Trophoblast cell (in vitro differentiated cells and primary cell): Measurements from ENCODE around the gene ARMC2.

Experiments
- DNase-seq, 2 donors: peaks; one replicate each; pipeline ENCODE4 v3.0.0-alpha.2; 2016
- H2AFZ ChIP-seq: 2 replicates; pipeline ENCODE4 v1.6.1; 2013; ENCODE audit warnings: low read length, moderate library complexity, mild to moderate bottlenecking; ENCODE audit not compliant: insufficient read depth, poor library complexity
- H2AK5ac ChIP-seq: 2 replicates; pipeline ENCODE4 v1.6.1; 2013; ENCODE audit warnings: mild to moderate bottlenecking, low read length
- H2BK120ac ChIP-seq: 2 replicates; pipeline ENCODE4 v1.6.1; 2013; ENCODE audit warnings: low read length, mild to moderate bottlenecking, moderate library complexity; ENCODE audit not compliant: insufficient read depth, poor library complexity
- H2BK12ac ChIP-seq: 2 replicates; pipeline ENCODE4 v1.6.1; 2013; ENCODE audit warnings: mild to moderate bottlenecking, low read length, moderate library complexity
- H2BK5ac ChIP-seq: 2 replicates; pipeline ENCODE4 v1.6.1; 2013; ENCODE audit warnings: low read length, low read depth, moderate library complexity, mild to moderate bottlenecking; ENCODE audit not compliant: poor library complexity
- H3K14ac ChIP-seq: 2 replicates; pipeline ENCODE4 v1.6.1; 2013; ENCODE audit warnings: mild to moderate bottlenecking, low read length
- H3K18ac ChIP-seq: 2 replicates; pipeline ENCODE4 v1.6.1; 2013; ENCODE audit warnings: mild to moderate bottlenecking, low read length
- H3K23ac ChIP-seq: 2 replicates; pipeline ENCODE4 v1.6.1; 2013; ENCODE audit warnings: low read length
- H3K27ac ChIP-seq: 2 replicates; pipeline ENCODE4 v1.5.1; 2013; ENCODE audit warnings: low read depth, mild to moderate bottlenecking, inconsistent platforms, low read length, moderate library complexity
- H3K27me3 ChIP-seq: 2 replicates; pipeline ENCODE4 v1.6.1; 2013; ENCODE audit warnings: inconsistent platforms, mild to moderate bottlenecking, low read length, moderate library complexity; ENCODE audit not compliant: insufficient read depth
- H3K36me3 ChIP-seq, 2 experiments: 1 replicate in 1 of 2; 2 replicates in 1 of 2; pipeline ENCODE4 v1.6.1; 2013; ENCODE audit warnings: low read length in 2 of 2, mild to moderate bottlenecking in 2 of 2, moderate library complexity in 1 of 2; ENCODE audit not compliant: insufficient read depth in 2 of 2, control insufficient read depth in 1 of 2
- H3K4ac ChIP-seq: 2 replicates; pipeline ENCODE4 v1.6.1; 2013; ENCODE audit warnings: low read depth, mild to moderate bottlenecking, low read length, moderate library complexity
- H3K4me1 ChIP-seq, 2 experiments: 1 replicate in 1 of 2; 2 replicates in 1 of 2; pipeline ENCODE4 v1.6.1; 2013; ENCODE audit warnings: low read length in 2 of 2, mild to moderate bottlenecking in 2 of 2, moderate library complexity in 1 of 2; ENCODE audit not compliant: insufficient read depth in 2 of 2, control insufficient read depth in 1 of 2
- H3K4me2 ChIP-seq: 2 replicates; pipeline ENCODE4 v1.6.1; 2013; ENCODE audit warnings: inconsistent platforms, mild to moderate bottlenecking, low read length, moderate library complexity
- H3K4me3 ChIP-seq: 2 replicates; pipeline ENCODE4 v1.5.1; 2013; ENCODE audit warnings: mild to moderate bottlenecking, low read depth, low read length, inconsistent platforms
- H3K79me1 ChIP-seq: one replicate; pipeline ENCODE4 v1.6.1; 2013; ENCODE audit warnings: low read length
- H3K79me2 ChIP-seq: 2 replicates; pipeline ENCODE4 v1.6.1; 2013; ENCODE audit warnings: low read length, mild to moderate bottlenecking; ENCODE audit not compliant: control insufficient read depth, insufficient read depth, poor library complexity
- H3K9ac ChIP-seq: 2 replicates; pipeline ENCODE4 v1.6.1; 2013; ENCODE audit warnings: mild to moderate bottlenecking, low read length
- H3K9me3 ChIP-seq: 2 replicates; pipeline ENCODE4 v1.6.1; 2013; ENCODE audit warnings: low read depth, mild to moderate bottlenecking, control low read depth, inconsistent platforms, low read length; ENCODE audit not compliant: insufficient read depth
- H4K12ac ChIP-seq: 2 replicates; pipeline ENCODE4 v1.6.1; 2013; ENCODE audit warnings: low read depth, mild to moderate bottlenecking, low read length, moderate library complexity
- H4K8ac ChIP-seq: 2 replicates; pipeline ENCODE4 v1.6.1; 2013; ENCODE audit warnings: low read depth, mild to moderate bottlenecking, low read length, moderate library complexity
- H4K91ac ChIP-seq: one replicate; pipeline ENCODE4 v1.6.1; 2013; ENCODE audit warnings: low read depth, mild to moderate bottlenecking, low read length, moderate library complexity
- WGBS: extraction: QIAGEN DNeasy Blood & Tissue Kit; methylation state at CpG from one replicate; pipeline ENCODE4 v1.1.7; 2013; ENCODE audit warnings: missing lambda C conversion rate; ENCODE audit not compliant: insufficient read length, insufficient coverage; ENCODE audit errors: extremely low coverage; 5-methylcytosine and 5-hydroxymethylcytosine counted together

Gene ARMC2

GRCh38 chr6:108989700-108990099 lies 141.5 kb downstream of the ARMC2 start:
- H3K18ac ChIP-seq: no peak overlapping the region
- H3K23ac ChIP-seq: no peak overlapping the region
- no peak overlapping the region for H3K4me2 ChIP-seq
- no peak overlapping the region for H3K9ac ChIP-seq
- no peak overlapping the region for H3K4me3 ChIP-seq
- no peak overlapping the region for H2BK5ac ChIP-seq
- H3K79me1 ChIP-seq: no peaks in the 10 kb centered on the region
- H3K14ac ChIP-seq: no peak overlapping the region
- H2BK120ac ChIP-seq: no peak overlapping the region
- H2AFZ ChIP-seq: no peak overlapping the region
- H3K27ac ChIP-seq: no peak overlapping the region
- no peaks in the 10 kb centered on the region for H3K79me2 ChIP-seq
- no peak overlapping the region for H4K12ac ChIP-seq
- no peak overlapping the region for H4K8ac ChIP-seq
- peaks cover 13 to 16% of the 10 kb centered on the region in 2 experiments for H3K36me3 ChIP-seq
- H3K4ac ChIP-seq: no peak overlapping the region
- no peak overlapping the region for H4K91ac ChIP-seq
- peak in 1 of 2 donors; percentile 37 for DNase-seq
- no peak overlapping the region for H2BK12ac ChIP-seq
- H2AK5ac ChIP-seq: no peak overlapping the region
- WGBS: no CpG with 5 or more reads among the region's 3 CpGs
- no peaks in the 10 kb centered on the region for H3K9me3 ChIP-seq
- no peaks in the 10 kb centered on the region for H3K4me1 ChIP-seq
- H3K27me3 ChIP-seq: no peaks in the 10 kb centered on the region

GRCh38 chr6:108993876-108994275 lies 145.7 kb downstream of the ARMC2 start:
- no peaks in the 10 kb centered on the region for H3K79me2 ChIP-seq
- H3K9me3 ChIP-seq: no peaks in the 10 kb centered on the region
- no peak overlapping the region for H2BK12ac ChIP-seq
- no peak overlapping the region for H4K12ac ChIP-seq
- H4K8ac ChIP-seq: no peak overlapping the region
- no peak for DNase-seq
- no peaks in the 10 kb centered on the region for H3K79me1 ChIP-seq
- H3K4me1 ChIP-seq: peaks cover 0 to 4% of the 10 kb centered on the region in 2 experiments
- H3K18ac ChIP-seq: no peak overlapping the region
- H3K14ac ChIP-seq: no peak overlapping the region
- H2AK5ac ChIP-seq: no peak overlapping the region
- no peak overlapping the region for H4K91ac ChIP-seq
- no peaks in the 10 kb centered on the region for H3K27me3 ChIP-seq
- no peak overlapping the region for H2AFZ ChIP-seq
- H3K4me3 ChIP-seq: no peak overlapping the region
- H2BK120ac ChIP-seq: no peak overlapping the region
- no peak overlapping the region for H3K27ac ChIP-seq
- no peak overlapping the region for H3K4ac ChIP-seq
- H2BK5ac ChIP-seq: no peak overlapping the region
- peaks cover 8 to 11% of the 10 kb centered on the region in 2 experiments for H3K36me3 ChIP-seq
- H3K23ac ChIP-seq: no peak overlapping the region
- no peak overlapping the region for H3K4me2 ChIP-seq
- WGBS: no CpG with 5 or more reads among the region's 3 CpGs
- H3K9ac ChIP-seq: no peak overlapping the region

GRCh38 chr6:108995296-108995695 lies 147.1 kb downstream of the ARMC2 start:
- Histone ChIP-seq H3K18ac (no peak overlapping the region), H4K8ac (no peak overlapping the region), H3K4me2 (no peak overlapping the region), H3K79me1 (no peaks in the 10 kb centered on the region), H4K91ac (no peak overlapping the region), H2AFZ (no peak overlapping the region), H3K23ac (no peak overlapping the region), H3K9me3 (no peaks in the 10 kb centered on the region), H3K27me3 (no peaks in the 10 kb centered on the region), H2BK12ac (no peak overlapping the region), H4K12ac (no peak overlapping the region), H2AK5ac (no peak overlapping the region), H3K4me1 (peaks cover 0 to 4% of the 10 kb centered on the region in 2 experiments), H3K27ac (no peak overlapping the region), H2BK120ac (no peak overlapping the region), H3K4ac (no peak overlapping the region), H3K36me3 (peaks cover 6 to 12% of the 10 kb centered on the region in 2 experiments), H3K9ac (no peak overlapping the region), H2BK5ac (no peak overlapping the region), H3K4me3 (no peak overlapping the region), H3K79me2 (no peaks in the 10 kb centered on the region), H3K14ac (no peak overlapping the region)
- DNase-seq: peak; percentile 39 to 73

GRCh38 chr6:108996208-108996607 lies 148.0 kb downstream of the ARMC2 start:
- Histone ChIP-seq H3K79me2 (no peaks in the 10 kb centered on the region), H2BK120ac (no peak overlapping the region), H3K9me3 (no peaks in the 10 kb centered on the region), H3K4ac (no peak overlapping the region), H3K14ac (no peak overlapping the region), H3K23ac (no peak overlapping the region), H3K79me1 (no peaks in the 10 kb centered on the region), H3K27me3 (no peaks in the 10 kb centered on the region), H3K36me3 (peaks cover 3 to 9% of the 10 kb centered on the region in 2 experiments), H3K4me1 (peaks cover 0 to 4% of the 10 kb centered on the region in 2 experiments), H3K27ac (no peak overlapping the region), H2BK12ac (no peak overlapping the region), H4K12ac (no peak overlapping the region), H3K9ac (no peak overlapping the region), H3K4me2 (no peak overlapping the region), H2AFZ (no peak overlapping the region), H4K8ac (no peak overlapping the region), H4K91ac (no peak overlapping the region), H2BK5ac (no peak overlapping the region), H2AK5ac (no peak overlapping the region), H3K4me3 (no peak overlapping the region), H3K18ac (no peak overlapping the region)
- WGBS: no CpG with 5 or more reads among the region's 1 CpG
- DNase-seq: no peak
